Measurements from ENCODE around the gene RFC5.
"Not testable (repeated sequence)": the region's sequence is repeated elsewhere in the genome, so short reads cannot be mapped to it uniquely, and the experiment has no call there.

The RFC5 gene

GRCh38 chr12:118016424-118017264 is at the start of gene RFC5:
RFC5 (plus strand) TSS chr12:118016703; CDS start chr12:118016828, 125 bp downstream.
- DNase-seq = peak; percentile 98

GRCh38 chr12:117967043-117967442 is 49.5 kb upstream of the RFC5 start:
- no peak for DNase-seq

- DNase-seq = no peak
Measured at GRCh38 chr12:117967512-117967911, 49.0 kb upstream of the RFC5 start.

- DNase-seq = no peak
Measured at GRCh38 chr12:117968151-117968789, 48.2 kb upstream of the RFC5 start.

GRCh38 chr12:117968826-117969659 is 47.5 kb upstream of the RFC5 start, which contains the start of gene KSR2:
KSR2 (minus strand) TSS chr12:117968990; CDS start chr12:117968255, 735 bp downstream.
- peak; percentile 4 for DNase-seq

GRCh38 chr12:117970334-117970733 is 46.2 kb upstream of the RFC5 start:
- DNase-seq = no peak

- no peak for DNase-seq
Measured at GRCh38 chr12:117972301-117972700, 44.2 kb upstream of the RFC5 start.

GRCh38 chr12:117975006-117975405 is 41.5 kb upstream of the RFC5 start:
- no peak for DNase-seq

GRCh38 chr12:117977373-117977772 is 39.1 kb upstream of the RFC5 start:
- no peak for DNase-seq

GRCh38 chr12:117980616-117981015 is 35.9 kb upstream of the RFC5 start:
- DNase-seq = no peak

GRCh38 chr12:117981267-117981666 is 35.2 kb upstream of the RFC5 start:
- DNase-seq = no peak

- no peak for DNase-seq
Measured at GRCh38 chr12:117985182-117985581, 31.3 kb upstream of the RFC5 start.

- no peak for DNase-seq
Measured at GRCh38 chr12:117986705-117987469, 29.6 kb upstream of the RFC5 start.

- DNase-seq = no peak
Measured at GRCh38 chr12:117994551-117995438, 21.7 kb upstream of the RFC5 start.

GRCh38 chr12:117998719-117999118 is 17.8 kb upstream of the RFC5 start:
- no peak for DNase-seq

GRCh38 chr12:117999806-118000205 is 16.7 kb upstream of the RFC5 start:
- not testable (repeated sequence) for DNase-seq

GRCh38 chr12:118010903-118011302 is 5.6 kb upstream of the RFC5 start:
- DNase-seq = no peak

- DNase-seq = no peak
Measured at GRCh38 chr12:118011377-118011776, 5.1 kb upstream of the RFC5 start.

GRCh38 chr12:118011961-118012360 is 4.5 kb upstream of the RFC5 start:
- DNase-seq = no peak

- no peak for DNase-seq
Measured at GRCh38 chr12:118013283-118013682, 3.2 kb upstream of the RFC5 start.

GRCh38 chr12:118015306-118015705 is 1.2 kb upstream of the RFC5 start:
- DNase-seq = no peak
